Epithelial cell of prostate (primary cell): Measurements from ENCODE around the gene COL4A3.

ENCODE experiments used
- DNase-seq: peaks from one replicate; pipeline ENCODE4 v3.0.0-alpha.2; 2011; ENCODE audit warnings: low read depth, low spot score
- H3K27ac ChIP-seq: fragments of 450-650 bp; 2 replicates; pipeline ENCODE4 v1.5.1; 2017; ENCODE audit warnings: mild to moderate bottlenecking

Gene COL4A3

DNA sequence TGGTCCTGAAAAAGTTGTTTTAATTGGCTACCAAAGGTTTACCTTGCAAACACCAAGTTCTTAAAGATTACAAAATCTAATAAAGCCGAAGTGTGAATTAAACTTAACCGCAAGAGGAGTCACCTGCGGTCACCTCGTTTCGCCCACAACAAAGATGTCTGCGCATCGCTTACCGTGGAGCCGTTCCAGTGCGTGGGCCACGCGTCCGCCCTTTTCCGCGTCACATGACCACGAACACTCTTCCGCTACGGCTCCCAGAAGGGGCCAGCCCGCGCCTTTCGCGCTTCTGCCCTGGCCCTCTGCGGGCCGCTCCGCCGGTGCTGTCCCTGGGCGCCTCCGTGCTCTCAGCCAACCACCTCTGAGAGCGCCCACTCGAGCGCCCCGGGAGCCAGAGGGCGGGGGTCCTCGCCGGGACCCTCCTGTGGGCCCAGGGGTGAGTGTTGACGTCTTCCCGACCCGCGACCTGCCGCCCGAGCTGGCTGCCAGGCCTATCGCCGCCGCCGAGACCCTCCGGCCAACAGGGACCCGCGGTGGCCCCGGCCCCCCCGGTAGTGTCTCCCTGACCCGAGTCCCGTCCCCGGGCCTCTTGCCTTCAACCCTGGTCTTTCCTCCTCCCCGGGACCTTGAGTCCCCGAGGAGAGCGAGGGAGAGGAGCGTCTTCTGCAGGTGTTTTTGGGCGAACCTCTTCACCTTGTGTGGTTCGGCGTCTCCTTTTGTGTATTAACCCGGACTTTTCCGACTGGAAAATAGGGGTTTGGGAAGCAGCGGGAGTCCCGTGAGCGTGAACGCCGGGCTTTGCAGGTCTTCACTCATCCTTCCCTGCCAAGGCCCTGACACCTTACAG, 160.8 kb downstream of the COL4A3 start, which contains the start of gene MFF:
TSS of gene MFF (plus strand) at position 257 of the 844 bp plus-strand sequence. CDS start 5,415 bp downstream, outside the sequence.
- H3K27ac ChIP-seq, result peak within 1 kb of the TSS; percentile 86
- peak; percentile 65 for DNase-seq

DNA sequence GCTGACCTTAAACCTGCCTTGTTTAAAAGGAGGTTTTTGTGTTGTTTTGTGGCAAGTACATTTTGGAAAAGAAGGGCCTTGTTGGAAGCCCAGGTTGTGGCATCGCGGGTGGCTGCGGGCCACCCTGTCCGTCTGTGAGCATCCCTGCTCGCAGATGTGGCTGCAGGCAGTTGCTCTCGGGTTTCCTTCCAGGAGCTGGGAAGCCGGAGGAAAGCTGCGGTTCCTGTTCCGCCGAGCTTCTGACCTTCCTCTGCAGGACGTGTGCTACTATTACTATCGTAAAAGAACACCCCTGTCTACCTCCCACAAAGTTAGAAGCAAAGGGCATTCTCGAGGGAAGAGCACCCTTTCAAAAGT, 161.4 kb downstream of the COL4A3 start:
- no peak for DNase-seq
- peak overlapping the region; percentile 86 for H3K27ac ChIP-seq

DNA sequence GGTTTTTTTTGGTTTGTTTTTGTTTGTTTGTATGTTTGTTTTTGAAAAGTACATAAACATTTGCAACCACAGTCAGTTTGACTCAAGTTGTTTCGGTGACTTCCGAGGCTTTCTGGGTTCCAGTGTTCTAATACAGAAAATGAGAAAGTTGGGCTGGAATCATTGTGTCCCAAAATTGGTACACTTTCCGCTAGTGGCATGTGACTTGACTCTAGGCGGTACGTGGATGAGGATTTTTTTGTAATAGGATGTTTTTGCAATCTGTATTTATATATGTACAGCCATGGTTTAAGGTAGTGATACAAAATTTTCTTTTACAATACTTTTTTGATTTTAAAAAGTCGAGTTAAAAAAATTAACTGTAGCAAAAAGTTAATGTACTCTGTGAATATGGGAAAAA, 162.4 kb downstream of the COL4A3 start:
- no peak for DNase-seq

DNA sequence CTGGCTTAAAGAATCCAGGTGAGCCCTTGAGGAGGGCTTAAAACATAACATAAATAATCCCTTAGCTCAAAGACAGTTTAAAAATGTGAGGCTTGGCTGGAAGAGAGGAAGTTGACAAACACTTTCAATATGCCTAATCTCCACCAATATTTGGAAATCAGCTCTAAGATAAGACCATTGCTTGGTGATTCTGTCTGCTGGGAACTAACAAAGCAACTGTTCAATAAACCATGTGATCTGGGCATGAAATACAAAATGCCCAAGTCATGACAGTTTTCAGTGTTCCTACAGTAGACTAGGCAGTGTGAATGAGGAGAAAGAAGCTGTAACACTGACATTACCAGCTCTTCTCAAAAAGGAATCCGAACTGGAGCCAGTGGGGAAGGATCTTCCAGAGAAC, 171.3 kb downstream of the COL4A3 start:
- no peak for DNase-seq
- H3K27ac ChIP-seq, result no peak overlapping the region

More for the DNA sequence above, 162.4 kb downstream of the COL4A3 start:
- no peak overlapping the region for H3K27ac ChIP-seq

DNA sequence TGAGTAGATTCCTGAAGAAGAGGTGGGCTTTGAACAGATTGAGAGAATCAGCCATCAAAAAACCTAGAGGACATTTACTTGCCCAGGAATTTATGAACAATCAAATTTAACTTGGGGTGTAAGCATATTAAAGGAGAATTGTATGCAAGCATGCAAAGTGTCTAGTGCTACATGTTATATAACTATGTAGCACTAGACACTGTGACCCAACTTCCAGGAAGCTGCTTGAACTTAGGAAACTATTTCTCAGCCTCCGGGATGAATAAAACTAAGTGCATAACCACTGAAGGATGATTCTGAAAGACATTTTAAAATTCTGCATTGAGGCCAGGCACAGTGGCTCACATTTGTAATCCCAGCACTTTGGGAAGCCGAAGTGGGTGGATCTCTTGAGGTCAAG, 173.0 kb downstream of the COL4A3 start:
- H3K27ac ChIP-seq, result no peak overlapping the region
- no peak for DNase-seq

DNA sequence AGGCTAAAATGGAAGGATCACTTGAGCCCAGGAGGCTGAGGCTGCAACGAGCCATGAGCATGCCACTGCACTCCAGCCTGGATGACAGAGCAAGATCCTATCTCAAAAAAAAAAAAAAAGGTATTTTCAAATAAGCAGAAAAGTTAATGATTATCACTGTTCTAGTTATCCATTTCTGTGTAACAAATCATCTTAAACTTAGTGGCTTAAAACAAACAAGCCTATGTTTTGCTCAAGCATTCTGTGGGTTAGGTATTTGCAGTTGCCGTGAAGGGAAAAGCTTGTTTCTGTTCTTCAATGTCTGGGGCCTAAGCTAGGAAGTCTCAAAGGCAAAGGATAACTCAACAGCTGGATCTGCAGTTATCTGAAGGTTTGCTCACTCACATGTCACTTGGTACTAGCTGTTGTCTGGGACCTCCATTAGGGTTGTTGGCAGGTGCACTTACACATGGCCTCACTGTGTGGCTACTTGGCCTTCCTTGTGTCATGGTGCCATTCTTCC, 174.7 kb downstream of the COL4A3 start:
- no peak for DNase-seq
- H3K27ac ChIP-seq, result no peak overlapping the region

DNA sequence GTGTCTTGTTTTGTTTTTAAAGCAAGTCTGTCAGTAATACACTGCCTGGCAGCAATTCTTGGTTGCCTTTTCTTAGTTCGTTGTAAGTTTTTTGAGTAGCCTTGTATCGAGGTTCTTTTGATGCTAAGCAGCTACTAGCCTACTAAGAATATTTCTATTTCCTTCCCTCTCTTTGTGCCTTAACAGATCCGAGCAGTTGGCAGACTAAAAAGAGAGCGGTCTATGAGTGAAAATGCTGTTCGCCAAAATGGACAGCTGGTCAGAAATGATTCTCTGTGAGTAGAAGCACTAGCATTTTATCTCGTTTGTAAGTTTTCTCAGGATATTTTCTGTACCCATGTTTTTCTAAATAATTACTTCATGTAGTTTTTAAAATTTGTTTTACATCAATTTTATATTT, 175.7 kb downstream of the COL4A3 start:
- H3K27ac ChIP-seq, result no peak overlapping the region
- no peak for DNase-seq

DNA sequence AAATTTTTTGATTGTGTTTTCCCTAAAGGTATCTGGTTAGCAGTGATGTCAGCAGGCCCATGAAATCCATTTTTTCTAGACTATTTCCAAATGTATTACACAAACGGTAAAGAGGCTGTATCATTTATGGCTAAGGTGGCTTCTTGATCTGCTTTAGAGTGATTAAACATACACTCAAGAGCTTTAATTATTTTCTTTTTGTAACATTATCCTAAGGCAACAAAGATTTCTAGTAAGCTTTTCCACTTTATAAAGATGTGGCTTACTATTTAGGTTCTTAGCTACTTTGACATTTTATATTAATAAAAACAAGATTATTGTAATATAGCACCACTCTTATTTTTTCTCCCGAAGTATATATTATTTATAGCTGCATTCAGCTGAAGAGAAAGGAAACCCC, 177.1 kb downstream of the COL4A3 start:
- no peak overlapping the region for H3K27ac ChIP-seq
- DNase-seq, result no peak

DNA sequence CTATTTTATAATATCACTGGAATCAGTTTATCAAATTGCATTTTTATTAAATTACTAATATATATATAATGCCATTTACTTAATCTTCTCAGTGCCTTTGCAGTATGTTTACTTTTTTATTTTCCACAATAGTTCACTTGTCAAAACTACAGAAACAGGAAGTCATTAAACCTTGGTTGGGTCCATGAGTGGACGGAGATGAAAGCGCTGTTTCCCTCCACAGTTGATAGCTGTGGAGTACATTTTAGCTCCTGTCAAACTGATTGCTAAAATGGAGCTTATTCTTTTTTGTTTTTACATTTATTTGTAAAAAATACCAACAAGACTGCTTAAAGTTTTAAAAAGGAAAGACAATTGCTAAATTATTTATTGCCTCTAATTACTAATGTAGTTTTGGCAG, 179.8 kb downstream of the COL4A3 start:
- DNase-seq, result no peak
- H3K27ac ChIP-seq, result no peak overlapping the region

DNA sequence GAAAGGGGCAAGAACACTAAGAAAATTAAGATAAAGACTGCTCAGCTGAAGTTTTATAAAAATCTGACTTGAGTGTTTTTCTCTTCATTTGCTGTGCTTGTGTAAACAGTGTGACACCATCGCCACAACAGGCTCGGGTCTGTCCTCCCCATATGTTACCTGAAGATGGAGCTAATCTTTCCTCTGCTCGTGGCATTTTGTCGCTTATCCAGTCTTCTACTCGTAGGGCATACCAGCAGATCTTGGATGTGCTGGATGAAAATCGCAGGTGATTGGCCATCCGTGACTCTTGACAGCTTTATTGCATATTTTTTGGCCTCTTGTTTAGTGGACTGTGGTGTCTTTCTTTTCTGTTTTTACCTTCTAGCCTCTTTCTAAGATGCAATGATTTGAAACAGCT, 182.7 kb downstream of the COL4A3 start:
- H3K27ac ChIP-seq, result no peak overlapping the region
- no peak for DNase-seq

DNA sequence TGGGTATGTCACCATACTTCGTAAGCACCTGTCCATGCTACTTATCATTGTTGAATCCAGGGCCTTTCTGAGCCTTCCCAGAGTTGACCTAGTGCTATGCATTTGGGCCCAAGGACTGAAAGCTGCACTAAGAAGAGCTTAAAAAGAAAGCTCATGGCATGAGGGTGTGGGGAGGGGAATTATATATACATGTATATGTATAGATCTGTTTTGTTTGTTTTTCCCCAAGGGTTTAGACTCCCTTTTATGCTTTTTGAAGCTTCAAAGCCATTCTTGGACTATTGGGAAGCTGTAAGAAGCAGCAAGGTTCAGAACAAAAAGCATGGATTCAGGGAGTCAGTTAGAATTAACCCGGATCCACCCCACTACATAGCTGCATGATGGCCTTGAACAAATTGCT, 183.9 kb downstream of the COL4A3 start:
- no peak for DNase-seq
- no peak overlapping the region for H3K27ac ChIP-seq

DNA sequence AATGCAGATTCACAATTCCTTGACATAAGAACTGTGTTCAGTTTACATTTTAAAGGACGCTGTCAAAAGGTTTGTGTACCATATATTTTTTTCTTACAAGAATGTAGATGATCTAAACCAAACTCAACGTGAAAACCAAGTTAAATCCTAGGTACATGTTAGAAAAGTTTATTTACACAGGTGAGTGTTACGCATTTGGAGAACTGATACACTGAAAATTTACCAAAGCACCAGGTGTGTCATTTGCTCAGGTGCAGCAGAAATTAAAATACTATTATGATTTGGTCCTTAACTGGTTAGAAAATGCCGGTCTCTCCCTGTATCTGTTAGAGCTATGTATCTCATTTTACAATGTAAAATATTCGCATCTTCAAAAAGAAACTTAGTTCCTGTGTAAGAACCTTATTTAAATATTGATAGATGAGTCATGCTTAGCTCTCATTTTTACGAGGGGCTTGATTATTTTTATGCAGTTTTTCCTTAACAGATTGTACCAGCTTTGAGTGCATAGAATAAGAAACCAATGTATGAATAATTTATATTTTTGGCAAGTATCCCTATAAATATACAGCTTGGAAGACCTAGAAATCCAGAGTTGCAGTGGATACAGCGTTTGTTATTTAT, 185.7 kb downstream of the COL4A3 start:
- DNase-seq, result no peak
- H3K27ac ChIP-seq, result no peak overlapping the region

DNA sequence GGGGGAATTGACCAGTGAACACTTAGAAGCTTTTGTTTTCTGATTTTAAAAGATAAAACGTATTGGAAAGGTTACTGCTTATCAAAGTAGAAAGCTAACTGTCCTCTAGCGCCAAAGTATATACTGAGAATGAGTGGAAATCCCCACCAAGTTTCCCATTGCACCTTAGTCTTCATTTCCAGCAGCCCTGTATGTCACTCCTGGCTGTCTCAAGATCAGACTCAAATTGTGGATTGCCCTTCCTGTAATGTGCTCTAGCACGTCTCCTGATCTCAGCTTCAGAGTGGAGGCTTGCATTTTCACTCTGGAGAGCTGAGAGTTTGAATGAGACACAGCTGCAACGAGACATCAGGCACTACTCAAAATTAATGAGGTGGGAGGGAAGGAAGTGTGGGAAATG, 187.2 kb downstream of the COL4A3 start:
- no peak for DNase-seq
- no peak overlapping the region for H3K27ac ChIP-seq

DNA sequence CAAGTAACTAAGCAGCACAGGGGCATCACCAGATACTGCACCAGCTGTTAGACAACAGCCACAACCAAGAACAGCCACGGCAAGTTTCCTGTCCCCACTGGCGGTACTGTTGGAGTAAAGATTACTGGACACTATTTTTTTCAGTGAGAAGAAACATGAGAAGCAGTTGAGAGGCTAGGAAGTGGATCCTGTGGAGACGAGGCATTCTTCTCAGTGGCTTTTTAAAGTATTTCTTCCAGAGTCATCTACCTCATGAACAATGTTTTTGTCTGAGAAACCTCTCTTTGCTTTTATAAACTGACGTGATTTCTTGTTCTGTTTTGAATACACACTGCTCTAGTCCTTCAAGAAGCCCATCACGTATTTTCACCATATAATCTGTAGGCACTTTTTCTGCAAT, 195.9 kb downstream of the COL4A3 start:
- DNase-seq, result no peak

DNA sequence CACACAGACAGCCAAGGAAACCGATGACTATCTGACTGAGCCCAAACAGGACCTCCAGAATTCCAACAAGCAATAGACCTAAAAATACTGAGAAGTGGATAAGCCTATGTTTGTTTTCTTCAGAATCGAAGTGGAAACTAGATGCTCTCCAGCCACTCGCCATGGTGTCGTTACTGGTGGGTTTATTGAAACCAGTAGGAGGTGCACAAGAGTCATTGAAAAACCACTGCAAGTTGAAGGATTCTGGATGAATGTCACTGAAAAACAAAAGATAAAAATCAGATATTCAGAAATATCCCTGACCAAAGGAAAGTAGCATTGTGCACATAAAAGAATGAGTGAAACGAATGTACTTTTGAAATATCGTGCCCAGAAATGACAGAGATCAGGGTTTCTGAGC, 199.3 kb downstream of the COL4A3 start:
- DNase-seq, result no peak
- no peak overlapping the region for H3K27ac ChIP-seq

More for the DNA sequence above, 195.9 kb downstream of the COL4A3 start:
- H3K27ac ChIP-seq, result no peak overlapping the region
